ENCODE data around the gene IQCH. TPM values are rescaled to one million over a fixed set of nuclear protein-coding genes. Genes with fewer than 3 reads are reported as not detected.

Gene IQCH
- total RNA-seq, 1 experiment from 2014 or later, result 1.9 TPM

- Mint-ChIP-seq H3K4me1 (no peaks in the 10 kb centered on the region), H3K27ac (no peak overlapping the region), H3K36me3 (peaks cover 2% of the 10 kb centered on the region; the same call in 1 of the 2 replicates), H3K27me3 (ENCODE audit: low read depth) (no peaks in the 10 kb centered on the region), H3K9me3 (peaks cover 9% of the 10 kb centered on the region), H3K4me3 (no peak overlapping the region)
- POLR2A ChIA-PET, result no interaction called here
- CTCF ChIA-PET, result no interaction called here
- DNase-seq (ENCODE audit: low spot score) (no peak), ATAC-seq (no peak)
- TF ChIP-seq ZNF532 (CRISPR knock-in tag; IDR thresholded peaks at IDR 0.05; ENCODE audit: borderline replicate concordance) (no peak), ZNF138 (CRISPR knock-in tag; conservative IDR thresholded peaks at IDR 0.05) (no peak), ESRRA (CRISPR knock-in tag; IDR thresholded peaks at IDR 0.05; ENCODE audit: borderline replicate concordance) (no peak), CDX4 (CRISPR knock-in tag; IDR thresholded peaks at IDR 0.05; ENCODE audit: borderline replicate concordance) (no peak), TEAD4 (CRISPR knock-in tag; IDR thresholded peaks at IDR 0.05) (no peak), ZNF512 (CRISPR knock-in tag; IDR thresholded peaks at IDR 0.05; ENCODE audit: borderline replicate concordance) (no peak), USF1 (CRISPR knock-in tag; IDR thresholded peaks at IDR 0.05) (no peak), NFYB (CRISPR knock-in tag; conservative IDR thresholded peaks at IDR 0.05; ENCODE audit: low read depth) (no peak), ZNF671 (CRISPR knock-in tag; IDR thresholded peaks at IDR 0.05) (no peak), GRHL2 (CRISPR knock-in tag; IDR thresholded peaks at IDR 0.05; ENCODE audit: insufficient replicate concordance, severe bottlenecking) (no peak)
Observed at GRCh38 chr15:67290319-67290718, 35.7 kb downstream of the IQCH start.

GRCh38 chr15:67296188-67296587 is 41.6 kb downstream of the IQCH start:
- Mint-ChIP-seq H3K27ac (no peak overlapping the region), H3K4me3 (no peak overlapping the region), H3K4me1 (peaks cover 12% of the 10 kb centered on the region), H3K36me3 (no peaks in the 10 kb centered on the region), H3K27me3 (ENCODE audit: low read depth) (no peaks in the 10 kb centered on the region), H3K9me3 (no peaks in the 10 kb centered on the region)
- DNase-seq (ENCODE audit: low spot score) (peak; percentile 16), ATAC-seq (peak; percentile 92)
- TF ChIP-seq ZNF671 (CRISPR knock-in tag; IDR thresholded peaks at IDR 0.05) (no peak), PRDM15 (CRISPR knock-in tag; IDR thresholded peaks at IDR 0.05) (peak; percentile 60)
- CTCF ChIA-PET, result no interaction called here
- POLR2A ChIA-PET, result no interaction called here
